NCI-H524 treated with DMSO at 0.1 percent for 48 hours (cell line): ENCODE results near the gene CCT6A.
"Not testable (repeated sequence)": the region's sequence is repeated elsewhere in the genome, so short reads cannot be mapped to it uniquely, and the experiment has no call there.

Source experiments
- DNase-seq: peaks from one replicate; lab custom pipeline; 2025; lab: John Stamatoyannopoulos, UW

Gene CCT6A, protein sequence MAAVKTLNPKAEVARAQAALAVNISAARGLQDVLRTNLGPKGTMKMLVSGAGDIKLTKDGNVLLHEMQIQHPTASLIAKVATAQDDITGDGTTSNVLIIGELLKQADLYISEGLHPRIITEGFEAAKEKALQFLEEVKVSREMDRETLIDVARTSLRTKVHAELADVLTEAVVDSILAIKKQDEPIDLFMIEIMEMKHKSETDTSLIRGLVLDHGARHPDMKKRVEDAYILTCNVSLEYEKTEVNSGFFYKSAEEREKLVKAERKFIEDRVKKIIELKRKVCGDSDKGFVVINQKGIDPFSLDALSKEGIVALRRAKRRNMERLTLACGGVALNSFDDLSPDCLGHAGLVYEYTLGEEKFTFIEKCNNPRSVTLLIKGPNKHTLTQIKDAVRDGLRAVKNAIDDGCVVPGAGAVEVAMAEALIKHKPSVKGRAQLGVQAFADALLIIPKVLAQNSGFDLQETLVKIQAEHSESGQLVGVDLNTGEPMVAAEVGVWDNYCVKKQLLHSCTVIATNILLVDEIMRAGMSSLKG

DNA sequence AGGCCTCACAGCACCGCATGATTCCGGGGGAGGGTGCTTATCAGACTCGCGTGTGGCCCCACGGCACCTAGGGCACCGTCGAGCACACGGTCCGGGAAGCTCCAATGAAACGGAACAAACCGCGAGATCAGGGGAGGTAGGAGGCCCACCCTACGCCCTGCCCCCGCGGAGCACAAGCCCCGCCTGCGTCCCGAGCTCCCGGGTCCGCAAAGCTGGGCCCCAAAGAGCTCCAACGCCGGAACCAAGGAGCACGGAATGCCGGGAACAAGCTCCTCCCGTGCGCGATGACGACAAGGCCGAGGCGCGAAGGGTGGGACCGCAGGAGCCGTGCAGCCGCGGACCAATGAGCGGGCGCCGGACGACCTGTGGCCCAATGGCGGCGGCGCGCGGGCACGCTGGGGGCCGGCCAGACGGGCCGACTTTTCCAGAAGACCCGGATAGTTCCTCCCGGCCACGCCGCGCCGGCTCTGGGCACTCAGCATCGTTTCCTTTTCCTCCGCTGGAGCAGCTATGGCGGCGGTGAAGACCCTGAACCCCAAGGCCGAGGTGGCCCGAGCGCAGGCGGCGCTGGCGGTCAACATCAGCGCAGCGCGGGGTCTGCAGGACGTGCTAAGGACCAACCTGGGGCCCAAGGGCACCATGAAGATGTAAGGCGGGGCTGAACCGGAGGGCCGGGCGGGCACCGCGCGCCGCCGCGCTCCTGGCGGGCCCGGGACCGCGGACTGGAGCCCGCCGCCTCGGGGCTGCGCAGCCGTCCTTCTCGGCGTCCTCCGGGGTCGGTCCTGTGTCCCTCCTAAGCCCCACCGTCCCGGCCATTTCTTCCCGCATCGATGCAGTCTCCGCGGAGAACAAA lies at the start of gene CCT6A, which contains the start of gene PSPH:
CCT6A (plus strand) TSS at position 427 of the 853 bp plus-strand sequence; CDS start at position 511, 84 bp downstream.
PSPH (minus strand) TSS at position 106 of the 853 bp plus-strand sequence. CDS start 30,232 bp downstream, outside the sequence.
- DNase-seq = peak; percentile 83

DNA sequence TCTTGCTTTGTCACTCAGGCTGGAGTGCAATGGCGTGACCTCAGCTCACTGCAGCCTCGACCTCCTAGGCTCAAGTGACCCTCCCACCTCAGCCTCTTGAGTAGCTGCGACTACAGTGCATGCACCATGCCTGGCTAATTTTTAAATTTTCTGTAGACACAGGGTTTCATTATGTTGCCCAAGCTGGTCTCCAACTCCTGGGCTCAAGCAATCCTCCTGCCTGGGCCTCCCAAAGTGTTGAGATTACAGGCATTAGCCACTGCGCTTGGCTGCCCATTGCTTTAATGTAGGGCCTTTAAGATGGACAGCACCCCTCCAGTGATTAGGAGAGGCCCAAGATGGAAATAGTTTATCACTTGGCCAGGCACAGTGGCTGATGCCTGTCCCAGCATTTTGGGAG lies 47.8 kb upstream of the CCT6A start:
- no peak for DNase-seq

DNA sequence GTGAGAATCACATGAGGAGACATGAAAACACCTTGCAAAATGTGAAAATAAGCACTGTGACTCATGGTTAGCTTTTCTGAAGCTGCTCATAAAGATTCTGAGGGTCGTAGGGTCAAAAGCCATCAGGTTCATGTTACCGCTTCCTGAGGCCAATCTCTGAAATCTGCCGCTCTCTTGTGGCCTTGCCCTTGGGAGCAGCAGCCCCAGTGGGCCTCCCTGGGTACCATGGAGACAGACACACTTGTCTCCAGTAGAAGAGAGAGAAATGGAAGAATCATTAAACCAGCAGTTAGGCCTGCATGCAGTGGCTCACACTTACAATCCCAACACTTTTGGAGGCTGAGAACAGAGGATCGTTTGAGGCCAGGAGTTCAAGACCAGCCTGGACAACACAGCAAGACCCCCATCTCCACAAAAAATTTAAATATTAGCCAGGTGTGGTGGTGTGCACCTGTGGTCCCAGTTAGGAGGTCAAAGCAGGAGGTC lies 44.4 kb upstream of the CCT6A start:
- DNase-seq = no peak

DNA sequence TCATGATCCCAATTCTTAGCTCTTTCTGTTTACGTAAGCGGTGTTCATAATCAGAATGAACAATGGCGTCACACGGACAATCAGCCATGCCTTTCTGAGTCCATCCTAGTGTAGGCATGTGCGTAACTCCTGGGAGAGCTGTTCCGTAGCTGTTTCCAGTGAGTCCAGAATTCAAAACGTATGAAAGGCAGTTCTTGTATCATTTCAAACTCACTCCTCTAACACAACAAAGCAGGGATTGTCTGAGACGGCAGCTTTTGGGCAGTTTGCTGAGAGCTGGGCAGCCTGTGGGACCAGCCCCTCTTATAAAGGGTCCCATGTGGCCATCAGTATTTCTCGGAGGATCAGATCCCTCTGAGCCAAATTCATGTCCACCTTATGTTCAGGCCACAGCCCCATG lies 43.7 kb upstream of the CCT6A start:
- DNase-seq = no peak

DNA sequence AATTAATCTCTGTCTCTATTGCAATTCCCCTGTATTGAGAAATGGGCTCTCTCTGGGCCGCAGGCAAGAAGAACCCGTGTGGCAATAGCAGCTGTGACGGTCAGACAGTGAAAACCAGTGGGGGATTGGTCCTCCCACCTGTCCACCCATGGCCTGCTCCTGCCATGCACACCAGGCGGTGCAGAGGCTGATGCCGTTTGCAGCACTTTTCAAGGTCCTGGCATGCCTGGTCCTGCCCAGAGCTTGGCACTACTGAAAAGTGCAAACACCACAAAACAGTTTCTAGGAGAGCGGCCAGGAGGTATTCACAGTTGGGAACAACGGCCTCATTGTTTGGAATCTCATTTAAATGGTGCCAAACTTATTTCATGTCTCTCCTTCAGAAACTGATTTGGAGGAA lies 41.9 kb upstream of the CCT6A start:
- no peak for DNase-seq

DNA sequence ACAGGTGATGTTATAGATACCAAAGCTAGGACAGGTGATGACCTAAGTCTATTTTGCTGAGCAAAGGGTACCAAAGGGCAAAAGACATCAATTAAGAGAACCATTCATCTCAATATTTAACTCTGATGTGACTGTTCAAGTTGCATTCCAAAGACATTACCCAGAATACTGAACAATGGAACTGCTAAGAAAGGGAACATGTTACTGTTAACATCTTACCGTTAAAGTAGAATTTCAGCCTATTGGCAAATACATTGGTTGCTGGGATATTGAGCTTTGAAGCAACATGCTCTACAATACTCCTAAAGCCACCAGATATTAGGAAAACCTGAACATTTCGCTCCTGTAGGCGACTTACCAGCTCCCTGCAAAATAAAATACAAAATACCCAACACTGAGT lies 34.5 kb upstream of the CCT6A start:
- not testable (repeated sequence) for DNase-seq

DNA sequence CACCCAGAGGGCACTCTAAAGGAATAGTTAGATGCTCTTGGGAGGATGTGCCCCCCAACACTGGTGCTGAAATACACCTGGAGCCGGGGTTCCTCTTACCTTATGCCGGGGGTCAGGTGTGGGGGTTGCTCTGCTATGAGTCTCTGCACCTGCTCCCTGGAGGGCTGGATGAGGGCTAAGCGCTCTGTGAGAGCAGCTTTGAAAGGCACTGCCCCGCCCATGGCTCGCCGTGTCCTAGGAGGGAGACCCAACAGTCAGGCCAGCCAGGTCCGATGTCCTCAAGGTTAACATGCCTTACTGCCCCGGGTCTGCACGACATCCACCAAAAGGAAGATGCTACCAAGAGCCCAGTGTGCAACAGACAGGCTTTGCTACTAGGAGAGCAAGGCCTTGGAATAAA lies 32.1 kb upstream of the CCT6A start:
- DNase-seq = no peak

DNA sequence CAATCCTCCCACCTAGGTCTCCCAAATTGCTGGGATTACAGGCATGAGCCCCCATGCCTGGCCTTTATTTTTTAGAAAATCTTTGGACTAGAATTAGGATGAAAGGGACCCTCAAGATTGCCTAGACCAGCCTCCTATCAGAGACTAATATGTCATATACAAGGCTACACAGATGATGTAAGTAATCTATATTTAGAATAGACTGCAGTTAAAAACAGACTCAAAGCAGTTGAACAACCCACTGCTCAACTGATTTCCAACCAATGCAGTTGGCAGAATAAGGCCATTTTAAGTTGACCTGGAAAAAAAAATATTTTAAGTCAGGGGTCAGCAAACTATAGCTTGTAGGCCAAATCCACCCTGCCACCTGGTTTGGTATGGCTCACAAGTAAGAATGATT lies 28.1 kb upstream of the CCT6A start:
- no peak for DNase-seq

DNA sequence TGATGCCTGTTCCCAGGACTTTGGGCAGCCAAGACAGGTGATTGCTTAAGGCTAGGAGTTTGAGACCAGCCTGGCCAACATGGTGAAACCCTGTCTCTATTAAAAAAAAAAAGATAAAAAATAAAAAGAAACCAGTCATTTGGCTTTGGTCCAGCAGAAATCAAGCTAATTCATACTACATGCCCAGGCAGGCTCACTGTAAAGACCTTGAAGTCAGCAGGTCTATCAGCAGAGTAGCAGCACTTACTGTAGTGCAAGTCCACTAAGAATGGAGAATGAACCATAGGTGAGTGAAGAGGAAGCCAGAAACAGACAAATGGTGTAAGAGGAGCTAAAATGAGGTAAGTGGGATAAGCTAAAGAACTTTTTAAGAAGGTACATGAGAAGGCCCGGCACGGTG lies 25.0 kb upstream of the CCT6A start:
- no peak for DNase-seq

DNA sequence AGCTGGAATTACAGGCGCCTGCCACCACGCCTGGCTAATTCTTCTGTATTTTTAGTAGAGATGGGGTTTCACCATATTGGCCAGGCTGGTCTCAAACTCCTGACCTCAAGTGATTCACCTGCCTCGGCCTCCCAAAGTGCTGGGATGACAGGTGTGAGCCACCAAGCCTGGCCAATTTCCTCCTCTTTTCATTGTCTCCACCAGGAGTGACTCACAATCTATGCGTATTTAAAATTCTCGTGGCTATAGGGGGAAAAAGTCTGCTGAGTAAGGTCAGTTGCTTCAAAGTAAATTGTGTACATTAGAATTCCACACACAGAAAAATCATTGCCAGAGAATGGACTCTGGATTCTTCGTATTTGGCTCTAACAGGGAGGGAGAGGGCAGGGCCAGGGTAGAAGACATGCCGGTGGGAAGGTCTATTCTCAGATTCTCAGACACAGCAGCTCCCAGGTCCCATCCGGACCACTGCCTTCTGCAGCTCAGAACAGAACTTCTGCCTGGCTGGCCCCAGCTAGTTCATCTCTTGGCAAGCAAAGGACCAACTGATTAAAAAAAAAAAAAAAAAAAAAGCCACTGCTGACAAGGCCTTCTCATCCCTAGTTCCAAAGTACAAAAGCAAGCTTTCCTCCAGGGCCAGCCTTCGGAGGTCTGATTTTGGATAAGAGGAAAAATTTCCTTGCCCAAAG lies 22.5 kb upstream of the CCT6A start:
- DNase-seq = no peak

DNA sequence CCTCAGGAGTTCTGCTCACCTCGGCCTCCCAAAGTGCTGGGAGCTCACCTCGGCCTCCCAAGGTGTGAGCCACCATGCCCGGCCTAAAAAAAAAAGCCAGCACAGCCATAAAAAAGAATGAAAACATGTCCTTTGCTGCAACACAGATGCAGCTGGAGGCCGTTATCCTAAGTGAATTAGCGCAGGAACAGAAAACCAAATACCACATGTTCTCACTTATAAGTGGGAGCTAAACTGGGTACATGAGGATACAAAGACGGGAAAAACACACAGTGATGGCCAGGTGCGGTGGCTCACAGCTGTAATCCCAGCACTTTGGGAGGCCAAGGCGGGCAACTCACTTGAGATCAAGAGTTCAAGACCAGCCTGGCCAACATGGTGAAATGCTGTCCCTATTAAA lies 21.2 kb upstream of the CCT6A start:
- DNase-seq = no peak

DNA sequence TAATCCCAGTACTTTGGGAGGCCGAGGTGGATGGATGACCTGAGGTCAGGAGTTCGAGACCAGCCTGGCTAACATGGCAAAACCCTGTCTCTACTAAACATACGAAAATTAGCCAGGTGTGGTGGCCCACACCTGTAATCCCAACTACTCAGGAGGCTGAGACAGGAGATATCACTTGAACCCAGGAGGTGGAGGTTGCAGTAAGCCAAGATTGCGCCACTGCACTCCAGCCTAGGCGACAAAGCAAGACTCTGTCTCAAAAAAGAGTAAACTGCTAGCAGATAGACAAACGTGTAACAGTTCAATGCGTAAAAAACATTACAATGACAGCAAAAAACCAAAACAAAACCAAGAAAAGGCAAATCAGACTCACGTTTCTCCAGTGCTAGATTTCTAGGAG lies 20.0 kb upstream of the CCT6A start:
- not testable (repeated sequence) for DNase-seq

DNA sequence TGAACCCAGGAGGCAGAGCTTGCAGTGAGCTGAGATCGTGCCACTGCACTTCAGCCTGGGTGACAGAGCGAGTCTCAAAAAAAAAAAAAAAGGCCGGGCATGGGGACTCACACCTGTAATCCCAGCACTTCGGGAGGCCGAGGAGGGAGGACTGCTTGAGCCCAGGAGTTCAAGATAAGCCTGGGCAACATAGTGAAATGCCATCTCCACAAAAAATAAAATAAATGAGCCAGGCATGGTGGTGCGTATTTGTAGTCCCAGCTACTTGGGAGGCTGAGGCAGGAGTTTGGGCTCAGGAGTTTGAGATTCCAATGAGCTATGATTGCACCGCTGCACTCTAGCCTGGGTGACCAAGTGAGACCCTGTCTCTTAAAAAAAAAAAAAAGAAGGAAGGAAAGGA lies 19.0 kb upstream of the CCT6A start:
- not testable (repeated sequence) for DNase-seq

DNA sequence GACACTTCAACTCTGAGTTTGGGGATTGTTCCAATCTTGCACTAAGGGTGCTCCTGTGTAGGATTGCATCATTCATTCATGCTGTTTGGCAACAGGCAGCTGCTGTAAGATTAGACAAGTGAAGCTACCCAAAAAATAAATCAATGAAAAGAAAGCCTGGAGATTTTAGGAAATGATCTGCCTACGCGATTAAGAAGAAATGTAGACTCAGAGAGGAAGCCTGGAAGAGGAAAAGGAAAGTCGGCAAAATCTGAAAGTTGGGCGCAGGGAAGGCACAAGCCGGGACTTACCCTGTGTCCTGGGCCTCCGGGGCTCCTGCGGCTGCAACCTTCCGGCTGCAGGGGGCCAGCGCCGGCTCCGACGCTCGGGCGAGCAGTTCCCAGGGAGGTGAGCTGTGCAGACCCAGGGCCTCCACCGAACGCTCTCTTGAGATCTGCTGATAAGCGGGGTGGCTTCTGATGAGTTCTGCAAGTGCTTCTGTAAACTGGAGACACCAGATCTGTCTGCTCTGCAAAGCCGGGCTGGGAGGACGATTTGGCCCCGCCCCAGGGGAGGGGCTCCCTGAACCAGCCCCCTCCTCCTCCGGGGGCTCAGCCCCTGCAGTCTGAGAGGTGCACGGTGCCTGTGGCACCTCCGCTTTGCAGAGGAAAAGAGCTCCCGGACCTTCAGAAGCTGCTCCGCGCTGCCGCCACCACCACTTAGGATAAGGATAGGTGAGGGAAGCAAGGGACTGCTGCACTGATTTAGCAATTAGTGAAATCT lies 17.7 kb upstream of the CCT6A start:
- DNase-seq = no peak

DNA sequence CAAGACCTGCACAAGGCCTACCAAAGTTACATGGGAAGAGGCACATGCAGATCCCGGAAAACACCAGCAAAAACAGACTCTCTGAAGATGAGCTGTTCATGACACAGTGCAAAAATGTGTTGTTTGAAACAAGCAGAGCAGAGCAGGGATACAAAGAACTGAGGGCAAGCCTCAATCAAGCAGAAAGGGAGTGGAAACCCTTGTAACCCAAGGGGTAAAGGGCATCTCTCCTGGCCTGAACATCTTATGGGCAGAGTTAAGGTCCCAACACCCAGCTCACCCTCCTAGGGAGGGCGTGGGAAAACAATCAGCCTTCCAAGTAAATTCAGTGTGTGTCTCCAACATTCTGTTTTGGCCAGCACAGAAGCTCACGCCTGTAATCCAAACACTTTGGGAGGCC lies 10.8 kb upstream of the CCT6A start:
- no peak for DNase-seq

DNA sequence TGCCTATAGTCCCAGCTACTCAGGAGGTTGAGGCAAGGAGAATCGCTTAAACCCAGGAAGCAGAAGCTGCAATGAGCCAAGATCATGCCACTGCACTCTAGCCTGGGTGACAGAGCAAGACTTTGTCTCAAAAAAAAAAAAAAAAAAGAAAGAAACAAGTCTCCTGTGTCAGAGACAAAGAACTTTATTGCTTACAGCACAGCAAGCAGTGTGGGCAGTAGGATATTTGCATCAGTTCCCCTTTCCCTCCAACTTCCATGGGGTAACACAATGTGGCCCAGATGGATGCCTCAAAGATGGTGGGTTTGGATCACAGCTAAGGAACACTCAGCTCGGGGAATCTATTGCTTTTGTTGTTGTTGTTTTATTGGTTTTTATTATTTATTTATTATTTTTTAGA lies 5.8 kb upstream of the CCT6A start:
- not testable (repeated sequence) for DNase-seq

DNA sequence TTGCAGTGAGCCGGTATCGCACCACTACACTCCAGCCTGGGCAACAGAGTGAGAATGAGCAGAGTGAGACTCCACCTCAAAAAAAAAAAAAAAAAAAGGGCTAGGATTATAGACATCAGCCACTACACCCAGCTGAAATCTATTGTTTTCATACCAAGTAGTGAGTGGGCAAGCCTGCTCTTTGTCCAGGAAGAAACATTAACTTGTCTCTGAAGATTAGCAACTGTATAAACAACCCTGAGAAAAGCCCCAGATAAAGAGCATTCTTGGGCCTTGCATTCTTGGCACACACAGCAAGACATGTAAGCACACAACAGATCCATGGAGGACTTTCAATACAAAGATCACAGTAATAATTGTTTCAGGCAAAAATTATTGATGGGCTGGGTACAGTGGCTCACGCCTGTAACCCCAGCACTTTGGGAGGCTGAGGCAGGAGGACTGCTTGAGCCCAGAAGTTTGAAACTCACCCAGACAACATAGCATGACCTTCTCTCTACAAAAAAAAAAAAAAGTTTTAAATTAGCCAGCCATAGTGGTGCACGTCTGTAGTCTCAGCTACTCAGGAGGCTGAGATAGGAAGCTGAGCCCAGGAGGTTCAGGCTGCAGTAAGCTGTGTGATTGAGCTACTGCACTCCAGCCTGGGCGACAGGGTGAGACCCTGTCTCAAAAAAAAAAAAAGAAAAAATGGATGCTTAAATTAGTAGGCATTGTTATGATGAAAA lies 4.7 kb upstream of the CCT6A start:
- DNase-seq = no peak

DNA sequence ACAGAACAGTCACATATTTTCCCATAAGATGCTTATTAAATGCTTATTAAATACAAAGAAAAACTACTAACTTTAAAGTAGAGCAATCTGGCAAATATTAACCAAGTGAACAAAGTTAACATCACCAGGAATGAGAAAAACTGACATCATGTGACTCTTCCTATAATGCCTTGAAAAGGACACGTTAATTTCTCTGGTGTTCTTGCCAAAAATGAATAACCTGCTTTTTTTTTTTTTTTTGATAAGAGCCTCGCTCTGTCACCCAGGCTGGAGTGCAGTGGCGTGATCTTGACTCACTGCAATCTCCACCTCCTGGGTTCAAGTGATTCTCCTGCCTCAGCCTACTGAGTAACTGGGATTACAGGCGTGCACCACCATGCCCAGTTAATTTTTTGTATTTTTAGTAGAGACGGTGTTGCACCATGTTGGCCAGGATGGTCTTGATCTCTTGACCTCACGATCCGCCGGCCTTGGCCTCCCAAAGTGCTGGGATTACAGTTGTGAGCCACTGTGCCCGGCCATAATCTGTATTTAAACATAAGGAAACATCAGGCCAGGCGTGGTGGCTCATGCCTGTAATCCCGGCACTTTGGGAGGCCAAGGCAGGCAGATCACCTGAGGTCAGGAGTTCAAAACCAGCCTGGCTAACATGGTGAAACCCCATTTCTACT lies 4.0 kb upstream of the CCT6A start:
- not testable (repeated sequence) for DNase-seq

DNA sequence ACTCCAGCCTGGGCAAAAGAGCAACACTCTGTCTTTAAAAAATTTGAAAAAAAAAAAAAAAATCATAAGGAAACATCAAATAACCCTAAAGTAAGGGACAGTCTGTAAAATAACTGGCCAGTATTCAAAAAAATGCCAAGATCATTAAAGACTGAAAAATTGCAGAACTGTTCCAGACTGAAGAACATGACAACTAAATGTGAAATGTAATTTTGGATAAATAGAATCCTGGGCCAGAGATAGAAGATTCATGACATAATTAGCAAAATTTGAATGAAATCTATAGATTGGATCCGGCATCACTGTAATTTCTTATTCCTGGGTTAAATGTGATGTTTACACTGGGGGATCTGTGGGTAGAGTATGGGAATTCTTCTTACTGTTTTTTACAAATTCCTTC lies 3.3 kb upstream of the CCT6A start:
- DNase-seq = no peak

DNA sequence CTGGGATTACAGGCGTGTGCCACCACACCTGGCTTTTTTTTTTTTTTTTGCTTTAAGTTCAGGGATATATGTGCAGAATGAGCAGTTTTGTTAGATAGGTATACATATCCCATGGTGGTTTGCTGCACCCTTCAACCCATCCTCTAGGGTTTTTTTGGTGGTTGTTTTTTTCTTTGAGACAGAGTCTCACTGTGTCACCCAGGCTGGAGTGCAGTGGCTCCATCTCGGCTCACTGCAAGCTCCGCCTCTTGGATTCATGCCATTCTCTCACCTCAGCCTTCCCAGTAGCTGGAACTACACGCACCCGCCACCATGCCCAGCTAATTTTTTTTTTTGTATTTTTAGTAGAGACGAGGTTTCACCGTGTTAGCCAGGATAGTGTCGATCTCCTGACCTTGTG lies 2.8 kb upstream of the CCT6A start:
- DNase-seq = not testable (repeated sequence)
